HCT116 (cell line): ENCODE measurements around the gene CAMKMT. TPM values are rescaled to one million over a fixed set of nuclear protein-coding genes. Genes with fewer than 3 reads are reported as not detected.

Source experiments
- ATAC-seq: fragments of 200-7000 bp; cut with Tn5 transposase; 2 replicates; pipeline ENCODE4 v1.9.1; 2020; ENCODE audit warnings: mild to moderate bottlenecking, moderate library complexity
- BruUV-seq: library from RNA; stranded (reverse); fragments of 400-500 nt; replicated peaks from 2 replicates; lab custom pipeline; 2021; lab: Mats Ljungman, UMichigan
- CTCF ChIA-PET: fragments of 300-600 bp; sonication (Branson Sonifier 250); formaldehyde crosslinking; loops from one replicate; lab custom pipeline; 2021; ENCODE audit warnings: antibody characterized with exemption; lab: Charles Lee
- POLR2A ChIA-PET: fragments of 300-600, 350-600 bp; sonication (Branson Sonifier 250); formaldehyde crosslinking; loops from one replicate; lab custom pipeline; 2021; ENCODE audit warnings: antibody characterized with exemption; lab: Charles Lee
- RAD21 ChIA-PET, 2 experiments: fragments of 300-600 bp; sonication (Branson Sonifier 250); formaldehyde crosslinking; loops; one replicate each; lab custom pipeline; 2023; ENCODE audit warnings: low total read pairs in 2 of 2; ENCODE audit not compliant: uncharacterized antibody in 2 of 2, unreplicated experiment in 2 of 2, low non-redundant PET in 1 of 2; lab: Charles Lee
- DNase-seq: peaks from one replicate; pipeline ENCODE4 v3.0.0-alpha.2; 2010; ENCODE audit warnings: low read depth, low spot score
- H2AFZ ChIP-seq: fragments of 200-600 bp; shearing (Covaris generic), sonication (generic); 2 replicates; pipeline ENCODE4 v1.6.1; 2017; ENCODE audit warnings: low read depth, mixed run types, mixed read lengths, antibody characterized with exemption, low read length; ENCODE audit not compliant: poor library complexity, severe bottlenecking
- H3K27ac ChIP-seq: 2 replicates; pipeline ENCODE4 v1.5.1; 2012; ENCODE audit warnings: low read depth, low read length
- H3K27me3 ChIP-seq: fragments of 200-600 bp; sonication (generic); 2 replicates; pipeline ENCODE4 v1.6.1; 2016; ENCODE audit warnings: mixed run types, low read length, mixed read lengths; ENCODE audit not compliant: insufficient read depth
- H3K36me3 ChIP-seq, 2 experiments: fragments of 200-500 bp in 1 of 2; fragments of 200-600 bp in 1 of 2; sonication (Bioruptor generic) in 1 of 2; sonication (generic) in 1 of 2; 2 replicates each; pipeline versions ENCODE4 v1.5.1 to v1.6.1; 2014 to 2016; ENCODE audit warnings: low read length in 2 of 2, inconsistent platforms in 1 of 2, mixed read lengths in 1 of 2, mixed run types in 1 of 2; ENCODE audit not compliant: insufficient read depth in 2 of 2, control insufficient read depth in 1 of 2
- H3K4me1 ChIP-seq, 2 experiments: fragments of 200-600 bp in 1 of 2; sonication (generic) in 1 of 2; 2 replicates each; pipeline versions ENCODE4 v1.5.1 to v1.6.1; 2012 to 2017; ENCODE audit warnings: low read length in 2 of 2, inconsistent platforms in 1 of 2, mild to moderate bottlenecking in 1 of 2, mixed read lengths in 1 of 2, mixed run types in 1 of 2, moderate library complexity in 1 of 2; ENCODE audit not compliant: insufficient read depth in 2 of 2, control insufficient read depth in 1 of 2
- H3K4me2 ChIP-seq: fragments of 200-600 bp; sonication (generic); 2 replicates; pipeline ENCODE4 v1.6.1; 2017; ENCODE audit warnings: mixed run types, low read length, mixed read lengths
- H3K4me3 ChIP-seq, 2 experiments: fragments of 200-600 bp in 1 of 2; sonication (generic) in 1 of 2; replicated peaks in 1 of 2; 2 replicates each; pipeline ENCODE4 v1.5.1; 2011 to 2016; ENCODE audit warnings: low read length in 2 of 2, control low read depth in 1 of 2, low read depth in 1 of 2, mild to moderate bottlenecking in 1 of 2, mixed read lengths in 1 of 2, mixed run types in 1 of 2
- H3K79me2 ChIP-seq: fragments of 200-600 bp; sonication (generic); 2 replicates; pipeline ENCODE4 v1.6.1; 2017; ENCODE audit warnings: mild to moderate bottlenecking, mixed run types, low read length, moderate library complexity, mixed read lengths; ENCODE audit not compliant: insufficient read depth
- H3K9ac ChIP-seq: fragments of 200-600 bp; sonication (generic); 2 replicates; pipeline ENCODE4 v1.6.1; 2016; ENCODE audit warnings: low read length, mixed read lengths
- H3K9me2 ChIP-seq: fragments of 200-600 bp; sonication (generic), shearing (Covaris generic); 2 replicates; pipeline ENCODE4 v1.6.1; 2017; ENCODE audit warnings: mixed run types, mild to moderate bottlenecking, moderate library complexity; ENCODE audit not compliant: insufficient read depth
- H3K9me3 ChIP-seq, 2 experiments: fragments of 200-500 bp in 1 of 2; fragments of 200-600 bp in 1 of 2; sonication (Bioruptor generic) in 1 of 2; sonication (generic) in 1 of 2; 2 replicates each; pipeline ENCODE4 v1.6.1; 2014 to 2017; ENCODE audit warnings: low read length in 2 of 2, mixed read lengths in 2 of 2, inconsistent platforms in 1 of 2, low read depth in 1 of 2, mild to moderate bottlenecking in 1 of 2, mixed run types in 1 of 2, moderate library complexity in 1 of 2; ENCODE audit not compliant: control insufficient read depth in 1 of 2, insufficient read depth in 1 of 2
- H4K20me1 ChIP-seq: fragments of 200-600 bp; sonication (generic), shearing (Covaris generic); 2 replicates; pipeline ENCODE4 v1.6.1; 2017; ENCODE audit warnings: mixed run types, mild to moderate bottlenecking, moderate library complexity; ENCODE audit not compliant: insufficient read depth
- CEBPB ChIP-seq: IDR thresholded peaks from 2 replicates; pipeline ENCODE4 v1.6.1; 2012; ENCODE audit warnings: low read depth
- EGR1 ChIP-seq: IDR thresholded peaks from 2 replicates; pipeline ENCODE4 v1.6.1; 2012; ENCODE audit warnings: low read depth
- EZH2 ChIP-seq: fragments of 200-600 bp; sonication (generic); IDR thresholded peaks from 2 replicates; pipeline ENCODE4 v1.6.1; 2017; ENCODE audit warnings: antibody characterized with exemption, mixed run types
- EZH2phosphoT487 ChIP-seq: fragments of 200-600 bp; IDR thresholded peaks from 2 replicates; pipeline ENCODE4 v1.6.1; 2018; ENCODE audit warnings: antibody characterized with exemption, borderline replicate concordance
- FOSL1 ChIP-seq: IDR thresholded peaks from 2 replicates; pipeline ENCODE4 v1.6.1; 2012; ENCODE audit warnings: low read depth
- JUND ChIP-seq: IDR thresholded peaks from 2 replicates; pipeline ENCODE4 v1.6.1; 2012
- POLR2A ChIP-seq: IDR thresholded peaks from 2 replicates; pipeline ENCODE4 v1.7.0; 2011; ENCODE audit warnings: borderline replicate concordance; ENCODE audit not compliant: insufficient read depth, insufficient read length; ENCODE audit errors: extremely low read depth
- POLR2AphosphoS5 ChIP-seq: IDR thresholded peaks from 2 replicates; pipeline ENCODE4 v1.6.1; 2011; ENCODE audit warnings: mild to moderate bottlenecking, low read depth, low read length, moderate library complexity
- RAD21 ChIP-seq: IDR thresholded peaks from 2 replicates; pipeline ENCODE4 v1.6.1; 2012; ENCODE audit warnings: low read depth, mild to moderate bottlenecking
- SIN3A ChIP-seq: IDR thresholded peaks from 2 replicates; pipeline ENCODE4 v1.6.1; 2012; ENCODE audit warnings: low read depth
- SP1 ChIP-seq: IDR thresholded peaks from 2 replicates; pipeline ENCODE4 v1.6.1; 2012; ENCODE audit warnings: low read depth
- SRF ChIP-seq: IDR thresholded peaks from 2 replicates; pipeline ENCODE4 v1.6.1; 2012; ENCODE audit warnings: low read depth
- TCF7L2 ChIP-seq: IDR thresholded peaks from 2 replicates; pipeline ENCODE4 v1.7.0; 2011; ENCODE audit warnings: borderline replicate concordance, inconsistent platforms; ENCODE audit not compliant: insufficient read depth, insufficient read length; ENCODE audit errors: extremely low read depth
- YY1 ChIP-seq: IDR thresholded peaks from 2 replicates; pipeline ENCODE4 v1.6.1; 2011; ENCODE audit warnings: low read length, low read depth, moderate library complexity, mild to moderate bottlenecking; ENCODE audit not compliant: insufficient replicate concordance; ENCODE audit errors: extremely low read depth
- ZFX ChIP-seq: fragments of 450-650 bp; IDR thresholded peaks from 2 replicates; pipeline ENCODE4 v1.6.1; 2017
- ZNF274 ChIP-seq: fragments of 200-500 bp; sonication (Bioruptor generic); IDR thresholded peaks from 2 replicates; pipeline ENCODE4 v1.6.1; 2014; ENCODE audit warnings: mild to moderate bottlenecking, low read depth, low read length, inconsistent platforms
- intact Hi-C: fragments of 100-400 bp; cut with micrococcal nuclease; formaldehyde crosslinking; loops from 2 replicates; pipeline ENCODE4 v1.10.0; 2022
- total RNA-seq: library from RNA; stranded (reverse); gene quantifications from one replicate; pipeline ENCODE4 v1.2.1, GENCODE V29; 2021; ENCODE audit not compliant: unreplicated experiment
- TF ChIP-seq, protein P1 (sequence below): IDR thresholded peaks from 2 replicates; pipeline ENCODE4 v1.6.1; 2012
- TF ChIP-seq, protein P2 (sequence below): IDR thresholded peaks from 2 replicates; pipeline ENCODE4 v1.6.1; 2012; ENCODE audit warnings: low read depth
- TF ChIP-seq, protein P3 (sequence below): IDR thresholded peaks from 2 replicates; pipeline ENCODE4 v1.6.1; 2011; ENCODE audit warnings: mild to moderate bottlenecking, low read length, moderate library complexity; ENCODE audit not compliant: insufficient replicate concordance; ENCODE audit errors: extremely low read depth
- TF ChIP-seq, protein P4 (sequence below): IDR thresholded peaks from 2 replicates; pipeline ENCODE4 v1.6.1; 2012

CAMKMT gene
- total RNA-seq, 1 experiment from 2014 or later, result 10.6 TPM

DNA sequence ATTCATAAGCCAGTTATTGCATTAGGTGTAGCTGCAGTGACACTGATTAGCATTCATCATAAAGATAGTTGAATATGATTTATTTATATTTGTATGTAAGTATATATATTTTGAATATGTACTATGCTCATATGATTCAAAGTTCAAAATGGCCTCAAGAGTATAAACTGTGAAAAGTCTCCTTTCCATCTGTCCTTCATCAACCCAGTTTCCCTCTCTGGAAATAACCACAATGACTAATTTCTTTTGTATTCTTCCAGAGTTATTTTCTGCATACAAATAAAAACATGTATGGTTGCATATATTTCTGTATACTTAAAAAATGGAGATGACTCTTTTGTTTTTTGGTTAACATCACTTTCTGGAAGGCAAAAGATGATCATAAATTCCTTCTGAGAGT, 95.2 kb downstream of the CAMKMT start:
- Histone ChIP-seq H3K27ac (no peak overlapping the region), H3K9me2 (no peaks in the 10 kb centered on the region), H3K27me3 (no peaks in the 10 kb centered on the region), H3K4me1 (no peaks in the 10 kb centered on the region), H3K36me3 (no peaks in the 10 kb centered on the region), H4K20me1 (no peaks in the 10 kb centered on the region), H3K79me2 (no peaks in the 10 kb centered on the region), H2AFZ (no peak overlapping the region), H3K4me2 (no peak overlapping the region), H3K9ac (no peak overlapping the region), H3K9me3 (no peaks in the 10 kb centered on the region), H3K4me3 (no peak overlapping the region)
- POLR2A ChIA-PET, result no interaction called here
- intact Hi-C loops, result no loop called here
- CTCF ChIA-PET, result no interaction called here
- no TSS peak for BruUV-seq
- ATAC-seq, result no peak
- DNase-seq, result no peak
- RAD21 ChIA-PET, result no interaction called here
- TF ChIP-seq, protein P1, sequence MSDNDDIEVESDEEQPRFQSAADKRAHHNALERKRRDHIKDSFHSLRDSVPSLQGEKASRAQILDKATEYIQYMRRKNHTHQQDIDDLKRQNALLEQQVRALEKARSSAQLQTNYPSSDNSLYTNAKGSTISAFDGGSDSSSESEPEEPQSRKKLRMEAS, result no peak
- TF ChIP-seq TCF7L2 (no peak), RAD21 (no peak), SIN3A (no peak), POLR2AphosphoS5 (no peak), POLR2A (no peak), CEBPB (no peak), JUND (no peak), SP1 (no peak), YY1 (no peak), ZFX (no peak), ZNF274 (no peak), FOSL1 (no peak), EZH2phosphoT487 (no peak), EZH2 (no peak), EGR1 (no peak), SRF (no peak)
- TF ChIP-seq, protein P2, sequence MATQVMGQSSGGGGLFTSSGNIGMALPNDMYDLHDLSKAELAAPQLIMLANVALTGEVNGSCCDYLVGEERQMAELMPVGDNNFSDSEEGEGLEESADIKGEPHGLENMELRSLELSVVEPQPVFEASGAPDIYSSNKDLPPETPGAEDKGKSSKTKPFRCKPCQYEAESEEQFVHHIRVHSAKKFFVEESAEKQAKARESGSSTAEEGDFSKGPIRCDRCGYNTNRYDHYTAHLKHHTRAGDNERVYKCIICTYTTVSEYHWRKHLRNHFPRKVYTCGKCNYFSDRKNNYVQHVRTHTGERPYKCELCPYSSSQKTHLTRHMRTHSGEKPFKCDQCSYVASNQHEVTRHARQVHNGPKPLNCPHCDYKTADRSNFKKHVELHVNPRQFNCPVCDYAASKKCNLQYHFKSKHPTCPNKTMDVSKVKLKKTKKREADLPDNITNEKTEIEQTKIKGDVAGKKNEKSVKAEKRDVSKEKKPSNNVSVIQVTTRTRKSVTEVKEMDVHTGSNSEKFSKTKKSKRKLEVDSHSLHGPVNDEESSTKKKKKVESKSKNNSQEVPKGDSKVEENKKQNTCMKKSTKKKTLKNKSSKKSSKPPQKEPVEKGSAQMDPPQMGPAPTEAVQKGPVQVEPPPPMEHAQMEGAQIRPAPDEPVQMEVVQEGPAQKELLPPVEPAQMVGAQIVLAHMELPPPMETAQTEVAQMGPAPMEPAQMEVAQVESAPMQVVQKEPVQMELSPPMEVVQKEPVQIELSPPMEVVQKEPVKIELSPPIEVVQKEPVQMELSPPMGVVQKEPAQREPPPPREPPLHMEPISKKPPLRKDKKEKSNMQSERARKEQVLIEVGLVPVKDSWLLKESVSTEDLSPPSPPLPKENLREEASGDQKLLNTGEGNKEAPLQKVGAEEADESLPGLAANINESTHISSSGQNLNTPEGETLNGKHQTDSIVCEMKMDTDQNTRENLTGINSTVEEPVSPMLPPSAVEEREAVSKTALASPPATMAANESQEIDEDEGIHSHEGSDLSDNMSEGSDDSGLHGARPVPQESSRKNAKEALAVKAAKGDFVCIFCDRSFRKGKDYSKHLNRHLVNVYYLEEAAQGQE, result no peak
- TF ChIP-seq, protein P3, sequence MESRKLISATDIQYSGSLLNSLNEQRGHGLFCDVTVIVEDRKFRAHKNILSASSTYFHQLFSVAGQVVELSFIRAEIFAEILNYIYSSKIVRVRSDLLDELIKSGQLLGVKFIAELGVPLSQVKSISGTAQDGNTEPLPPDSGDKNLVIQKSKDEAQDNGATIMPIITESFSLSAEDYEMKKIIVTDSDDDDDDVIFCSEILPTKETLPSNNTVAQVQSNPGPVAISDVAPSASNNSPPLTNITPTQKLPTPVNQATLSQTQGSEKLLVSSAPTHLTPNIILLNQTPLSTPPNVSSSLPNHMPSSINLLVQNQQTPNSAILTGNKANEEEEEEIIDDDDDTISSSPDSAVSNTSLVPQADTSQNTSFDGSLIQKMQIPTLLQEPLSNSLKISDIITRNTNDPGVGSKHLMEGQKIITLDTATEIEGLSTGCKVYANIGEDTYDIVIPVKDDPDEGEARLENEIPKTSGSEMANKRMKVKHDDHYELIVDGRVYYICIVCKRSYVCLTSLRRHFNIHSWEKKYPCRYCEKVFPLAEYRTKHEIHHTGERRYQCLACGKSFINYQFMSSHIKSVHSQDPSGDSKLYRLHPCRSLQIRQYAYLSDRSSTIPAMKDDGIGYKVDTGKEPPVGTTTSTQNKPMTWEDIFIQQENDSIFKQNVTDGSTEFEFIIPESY, result no peak
- TF ChIP-seq, protein P4, sequence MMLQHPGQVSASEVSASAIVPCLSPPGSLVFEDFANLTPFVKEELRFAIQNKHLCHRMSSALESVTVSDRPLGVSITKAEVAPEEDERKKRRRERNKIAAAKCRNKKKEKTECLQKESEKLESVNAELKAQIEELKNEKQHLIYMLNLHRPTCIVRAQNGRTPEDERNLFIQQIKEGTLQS, result no peak
